ENCODE data around the gene CILP2.

The CILP2 gene

DNA sequence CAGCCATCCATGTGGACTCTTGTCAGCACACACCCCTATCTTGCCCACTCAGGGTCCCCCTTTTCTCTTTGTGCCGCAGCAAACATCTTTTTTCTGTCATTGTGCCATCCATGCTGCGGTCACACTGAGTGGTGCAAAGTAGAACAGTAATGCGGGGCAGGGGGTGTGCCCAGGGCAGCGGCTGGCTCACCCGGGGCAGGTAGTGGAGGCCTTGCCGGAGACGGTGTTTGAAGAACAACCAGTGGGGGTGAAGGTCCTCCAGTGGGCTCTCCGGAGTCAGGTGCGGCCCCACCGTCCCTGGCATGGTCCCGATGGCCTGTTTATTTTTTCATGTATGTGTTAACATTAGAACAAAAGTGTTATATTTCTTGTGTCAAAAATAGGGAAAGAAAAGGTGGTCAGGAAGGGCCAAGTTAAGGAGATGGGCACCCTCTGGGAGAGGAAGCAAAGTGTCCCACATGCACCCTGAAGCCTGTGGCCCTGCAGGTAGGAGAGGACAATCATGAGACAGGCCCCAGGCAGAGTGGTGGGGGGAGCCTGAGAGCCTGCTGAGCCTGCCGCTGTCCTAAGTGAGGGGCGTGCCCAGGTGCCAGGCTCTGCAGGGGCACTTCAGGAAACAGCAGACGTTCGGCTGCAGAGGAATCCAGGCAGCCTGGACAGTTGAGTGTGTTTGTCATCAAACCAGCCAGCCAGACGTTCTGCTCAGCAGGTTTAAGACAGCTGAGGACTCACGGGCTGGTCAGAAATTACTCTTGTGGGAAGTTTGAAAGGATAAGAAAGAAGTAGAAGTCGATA, 35.1 kb upstream of the CILP2 start:
- no peak overlapping the region for H3K4me3 ChIP-seq (ENCODE audit: low read depth, low read length)
- DNase-seq (ENCODE audit: low read depth): no peak

DNA sequence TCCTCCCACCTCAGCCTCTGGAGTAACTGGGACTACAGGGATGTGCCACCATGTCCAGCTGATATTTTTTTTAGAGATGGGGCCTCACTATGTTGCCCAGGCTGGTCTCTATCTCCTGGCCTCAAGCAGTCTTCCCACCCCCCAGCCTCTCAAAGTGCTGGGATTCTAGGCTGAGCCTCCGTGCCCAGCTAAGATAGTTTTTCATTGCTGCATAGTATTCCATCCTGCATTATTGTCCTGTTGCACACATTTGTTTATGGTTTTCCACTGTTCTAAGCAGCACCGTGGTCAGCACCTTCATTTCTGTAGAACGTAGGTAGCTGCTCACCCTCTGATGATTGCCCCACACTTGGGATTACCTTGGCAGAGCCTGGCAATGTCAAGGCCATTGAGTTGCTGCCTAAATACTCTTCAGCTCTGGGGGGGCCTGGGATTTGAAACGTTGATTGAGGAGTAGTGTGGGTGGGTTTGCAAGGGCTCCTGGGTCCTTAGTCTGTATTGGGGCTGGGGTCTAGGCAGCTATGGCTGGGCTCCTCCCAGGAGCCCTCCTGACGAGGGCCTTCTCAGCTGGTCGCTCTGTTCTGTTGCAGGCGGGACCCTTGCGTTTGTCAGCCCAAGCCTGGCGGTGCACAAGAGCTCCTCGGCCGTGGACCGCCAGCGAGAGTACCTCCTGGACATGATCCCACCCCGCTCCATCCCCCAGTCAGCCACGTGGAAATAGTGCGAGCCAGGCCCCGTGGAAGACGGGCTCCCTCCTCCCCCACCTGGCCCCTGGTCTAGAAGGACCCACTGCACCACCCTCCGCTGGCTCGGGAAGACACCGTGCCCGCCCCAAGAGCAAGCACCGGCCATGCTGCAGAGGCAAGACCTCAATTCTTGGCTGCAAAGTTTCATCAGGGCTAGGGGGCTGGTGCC, 33.1 kb upstream of the CILP2 start:
- DNase-seq (ENCODE audit: low read depth): no peak
- no peak overlapping the region for H3K4me3 ChIP-seq (ENCODE audit: low read depth, low read length)

DNA sequence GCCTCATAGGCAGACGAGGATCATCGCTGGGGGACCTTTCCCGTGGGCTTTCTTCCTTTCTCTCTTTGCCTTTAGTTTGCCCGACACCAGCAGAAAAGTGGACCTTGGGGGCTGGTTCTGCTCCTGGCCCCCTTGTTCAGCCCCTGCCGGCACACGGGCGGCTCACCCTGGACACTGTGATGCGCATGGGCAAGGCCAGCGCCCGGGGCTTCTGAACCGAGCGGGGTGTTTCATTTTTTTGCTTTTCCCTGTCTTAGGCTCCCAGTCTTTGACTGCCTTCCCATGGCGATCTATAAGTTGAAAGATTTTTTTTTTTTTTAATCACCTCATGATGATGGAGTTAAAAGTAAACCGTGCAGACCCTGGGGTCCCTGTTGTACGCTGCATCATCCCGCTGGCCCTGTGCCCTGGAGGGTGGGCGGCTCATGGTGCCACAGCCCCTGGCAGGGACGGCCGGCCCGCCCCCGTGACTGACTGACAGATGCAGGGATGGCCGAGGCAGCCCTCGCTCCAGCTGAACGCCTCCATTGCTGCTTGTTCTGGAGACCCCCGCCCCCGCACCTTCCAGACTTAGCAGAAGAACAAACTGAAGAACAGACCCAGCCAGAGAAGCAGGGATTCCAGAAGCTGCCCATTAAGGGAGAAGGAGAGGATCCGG, 32.3 kb upstream of the CILP2 start:
- no peak overlapping the region for H3K4me3 ChIP-seq (ENCODE audit: low read depth, low read length)
- DNase-seq (ENCODE audit: low read depth): no peak

DNA sequence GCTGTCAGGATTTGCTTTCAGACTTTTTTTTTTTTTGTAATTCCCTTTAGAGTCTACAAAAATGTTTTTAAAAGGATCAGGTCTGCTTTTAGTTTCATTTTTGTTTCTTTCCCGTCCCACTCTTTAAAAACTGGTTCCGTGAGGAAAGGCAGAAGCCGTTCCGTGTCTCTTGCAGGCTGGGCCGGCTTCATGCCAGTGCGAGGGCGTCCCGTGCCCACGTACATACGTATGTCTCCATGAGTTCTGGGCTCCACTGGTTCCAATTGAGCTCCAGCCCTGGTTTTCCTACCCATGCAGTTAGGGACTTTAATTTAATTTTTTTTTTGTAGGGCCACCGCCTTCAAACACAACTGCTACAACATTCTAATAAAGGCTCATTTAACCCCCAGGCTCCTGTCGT, 31.5 kb upstream of the CILP2 start:
- DNase-seq (ENCODE audit: low read depth): no peak
- no peak overlapping the region for H3K4me3 ChIP-seq (ENCODE audit: low read depth, low read length)

DNA sequence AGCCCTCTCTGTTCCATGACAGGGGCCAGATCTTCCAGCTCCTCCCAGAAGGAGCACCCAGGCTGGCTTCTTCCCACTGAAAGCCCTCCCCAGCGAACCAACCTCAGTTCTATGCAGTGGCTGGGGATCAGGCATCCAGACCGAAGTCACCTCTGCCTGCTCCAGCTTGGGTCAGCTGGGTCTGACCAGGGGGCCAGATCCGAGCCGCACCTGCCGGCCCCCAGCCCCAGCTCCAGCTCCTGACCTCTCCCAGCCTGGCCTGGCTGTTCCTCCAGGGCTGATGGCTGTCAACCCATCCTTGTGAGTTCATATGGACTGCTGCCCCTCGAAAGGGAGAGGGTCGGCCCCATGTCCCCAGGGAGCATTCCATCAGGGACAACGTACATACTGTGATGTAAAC, 30.7 kb upstream of the CILP2 start:
- H3K4me3 ChIP-seq (ENCODE audit: low read depth, low read length): no peak overlapping the region
- DNase-seq (ENCODE audit: low read depth): no peak

DNA sequence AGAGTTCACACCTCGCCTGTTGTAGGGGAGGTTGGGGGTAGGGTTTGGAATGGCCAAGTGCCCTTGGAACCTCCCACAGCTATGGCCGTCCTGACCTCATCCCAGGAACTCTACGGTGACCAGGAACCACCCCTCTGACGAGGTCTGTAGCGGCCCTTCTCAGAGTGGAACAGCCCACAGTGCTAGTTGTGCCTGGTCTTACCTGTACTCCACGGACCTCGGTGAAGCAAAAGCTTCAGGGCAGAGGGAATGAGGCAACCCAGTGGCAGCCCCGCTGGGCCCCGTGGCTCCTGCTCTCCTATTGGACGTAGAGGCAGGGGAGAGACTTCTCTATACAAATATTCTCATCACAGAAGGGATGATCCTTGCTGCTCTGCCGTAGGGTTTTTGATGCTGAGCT, 29.8 kb upstream of the CILP2 start:
- H3K4me3 ChIP-seq (ENCODE audit: low read depth, low read length): no peak overlapping the region
- no peak for DNase-seq (ENCODE audit: low read depth)

DNA sequence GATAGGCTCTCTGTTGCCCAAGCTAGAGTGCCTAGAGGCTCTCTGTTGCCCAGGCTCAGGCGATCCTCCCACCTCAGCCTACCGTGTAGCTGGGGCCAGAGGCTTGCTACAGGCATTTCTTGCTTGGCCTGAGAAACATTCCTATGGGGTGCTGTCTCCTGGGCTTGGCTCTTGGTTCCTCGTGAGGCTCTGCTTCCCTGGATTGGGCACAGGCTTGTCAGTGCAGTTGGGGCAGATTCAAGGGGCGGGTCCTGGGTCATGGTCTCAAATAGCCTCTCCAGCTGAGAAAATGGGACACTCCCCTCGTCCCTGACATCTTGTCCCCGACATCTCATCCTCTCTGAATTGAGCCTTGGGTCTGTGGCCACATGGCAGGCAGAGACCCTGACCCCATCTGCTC, 27.6 kb upstream of the CILP2 start:
- no peak overlapping the region for H3K4me3 ChIP-seq (ENCODE audit: low read depth, low read length)

DNA sequence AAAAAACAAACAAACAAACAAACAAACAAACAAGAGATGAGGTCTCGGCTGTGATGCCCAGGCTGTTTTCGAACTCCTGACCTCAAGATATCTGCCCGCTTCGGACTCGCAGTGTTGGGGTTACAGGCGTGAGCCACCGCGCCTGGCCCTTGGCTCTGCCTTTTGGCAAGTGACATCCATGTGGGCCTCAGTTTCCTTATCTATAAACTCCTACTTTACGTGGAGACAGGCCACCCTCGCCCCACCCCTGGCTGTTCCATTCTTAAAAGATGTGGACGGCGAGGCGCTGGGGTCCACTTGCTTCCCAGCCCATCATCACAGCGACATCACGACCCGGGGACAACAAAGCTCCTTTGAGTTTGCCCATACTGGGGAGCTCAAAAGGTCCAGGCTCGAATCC, 24.4 kb upstream of the CILP2 start:
- no peak overlapping the region for H3K4me3 ChIP-seq (ENCODE audit: low read depth, low read length)
- DNase-seq (ENCODE audit: low read depth): no peak

More for the DNA sequence above, 27.6 kb upstream of the CILP2 start:
- no peak for DNase-seq (ENCODE audit: low read depth)

DNA sequence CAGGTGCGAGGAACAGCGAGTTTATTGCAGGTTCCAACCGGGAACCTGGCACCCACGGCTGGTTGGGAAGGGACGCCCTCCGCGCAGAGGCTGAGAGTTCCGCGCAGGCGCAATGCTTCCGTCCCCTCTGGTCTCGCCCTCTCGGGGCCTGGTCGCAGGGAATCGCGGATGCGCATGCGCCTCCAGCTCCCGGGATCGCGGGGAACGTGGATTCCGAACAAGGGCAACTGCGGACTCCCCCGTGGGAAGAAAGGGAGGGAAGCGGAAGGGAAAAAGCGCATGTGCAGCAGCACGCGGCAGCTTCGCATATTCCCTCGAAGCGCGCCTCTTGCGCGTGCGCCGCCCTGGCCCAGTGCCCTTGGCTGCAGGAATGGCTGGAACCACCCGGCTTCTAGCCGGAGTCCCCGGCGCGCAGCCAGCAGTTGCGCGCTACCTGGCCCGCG, 23.8 kb upstream of the CILP2 start:
- no peak for DNase-seq (ENCODE audit: low read depth)

DNA sequence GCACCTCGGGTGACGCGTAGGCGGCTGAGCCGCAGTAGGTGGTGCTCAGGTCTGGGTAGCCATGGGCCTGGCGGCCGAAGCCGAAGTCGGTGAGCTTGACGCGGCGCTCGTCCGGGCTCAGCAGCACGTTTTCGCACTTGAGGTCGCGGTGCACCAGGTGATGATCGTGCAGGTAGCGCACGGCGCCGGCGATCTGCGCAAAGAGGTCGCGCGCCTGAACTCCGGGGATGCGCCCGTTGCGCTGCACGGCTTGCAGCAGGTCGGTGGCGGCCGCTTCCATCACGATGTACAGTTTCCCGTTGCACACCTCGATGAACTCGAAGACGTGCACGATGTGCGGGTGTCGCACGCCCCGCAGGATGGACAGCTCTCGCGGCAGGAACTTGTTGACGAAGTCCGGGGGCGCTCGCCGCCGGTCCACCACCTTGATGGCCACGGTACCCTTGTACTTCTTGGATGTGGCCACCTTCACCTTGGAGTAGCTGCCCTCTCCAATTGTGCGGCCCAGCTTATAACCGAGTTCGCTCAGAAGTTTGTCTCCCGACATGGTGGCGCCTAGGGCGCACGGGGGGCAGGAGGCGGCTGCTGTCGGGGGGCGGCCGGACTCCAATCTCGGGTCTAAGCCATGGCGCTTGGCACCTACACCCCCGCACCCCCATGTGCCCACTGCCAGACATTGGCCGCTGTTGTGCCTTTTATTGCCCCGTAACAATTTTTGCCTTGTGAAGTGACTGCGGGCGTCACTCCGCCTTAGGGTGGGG, 23.0 kb upstream of the CILP2 start, which contains the start of gene TSSK6:
Gene TSSK6 (minus strand): TSS at position 668 of the 761 bp plus-strand sequence. CDS start 121 bp downstream, at position 547.
- H3K4me3 ChIP-seq (ENCODE audit: low read depth, low read length): peak within 1 kb of the TSS; percentile 94
- DNase-seq (ENCODE audit: low read depth): no peak

More for the DNA sequence above, 23.8 kb upstream of the CILP2 start:
- H3K4me3 ChIP-seq (ENCODE audit: low read depth, low read length): no peak overlapping the region

DNA sequence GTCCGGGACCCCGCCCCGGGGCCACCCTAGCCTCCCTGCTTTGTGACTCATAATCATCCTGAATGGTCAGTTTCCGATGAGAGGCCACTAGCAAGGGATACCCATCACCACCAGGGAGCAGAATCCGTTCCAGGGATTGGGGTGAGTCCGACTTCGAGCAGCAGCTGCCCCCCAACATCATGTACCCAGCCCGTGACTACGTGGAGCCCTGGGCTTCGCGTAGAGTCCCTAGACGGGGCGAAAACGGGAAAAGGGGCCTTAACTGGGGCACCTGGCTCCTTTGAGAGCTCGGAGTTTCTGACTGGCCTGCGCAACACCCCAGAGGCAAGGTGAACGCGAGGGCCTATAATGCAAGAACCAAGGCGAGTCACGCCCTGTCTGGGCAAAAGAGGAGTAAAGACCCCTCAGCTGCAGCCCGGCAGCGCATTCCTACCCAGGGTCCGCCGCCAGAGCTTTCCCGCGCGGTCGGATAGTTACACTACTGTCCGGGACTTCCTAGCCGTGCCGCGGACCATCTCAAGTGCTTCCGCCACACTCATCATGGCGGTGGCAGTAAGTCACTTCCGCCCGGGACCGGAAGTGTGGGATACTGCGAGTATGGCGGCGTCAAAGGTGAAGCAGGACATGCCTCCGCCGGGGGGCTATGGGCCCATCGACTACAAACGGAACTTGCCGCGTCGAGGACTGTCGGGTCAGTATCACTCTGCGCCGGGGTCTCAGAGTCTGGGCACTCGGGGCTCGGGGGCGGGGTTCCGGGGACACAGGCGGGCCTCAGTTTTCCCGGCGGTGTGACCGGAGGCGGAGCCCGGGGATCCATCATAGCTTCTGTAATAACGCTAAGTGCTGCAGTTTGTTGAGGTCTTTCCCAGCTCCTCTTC, 22.2 kb upstream of the CILP2 start, which contains the start of gene NDUFA13:
Gene NDUFA13 (plus strand): TSS at position 584 of the 878 bp plus-strand sequence. CDS start 14 bp downstream, at position 598.
- DNase-seq (ENCODE audit: low read depth): peak; percentile 65
- H3K4me3 ChIP-seq (ENCODE audit: low read depth, low read length): peak within 1 kb of the TSS; percentile 94

DNA sequence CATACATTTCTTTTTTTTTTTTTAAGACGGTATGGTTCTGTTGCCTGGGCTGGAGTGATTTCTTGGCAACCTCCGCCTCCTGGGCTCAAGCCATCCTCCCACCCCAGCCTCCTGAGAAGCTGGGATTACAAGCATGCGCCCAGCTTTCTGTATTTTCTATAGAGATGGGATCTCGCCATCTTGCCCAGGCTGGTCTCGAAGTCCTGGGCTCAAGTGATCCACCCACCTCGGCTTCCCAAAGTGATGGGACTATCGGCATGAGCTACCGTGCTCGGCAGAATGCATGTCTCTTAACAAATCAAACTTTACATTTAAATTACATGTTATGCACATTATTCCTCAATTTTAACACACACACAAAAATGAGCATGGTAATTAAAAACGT, 20.8 kb upstream of the CILP2 start:
- H3K4me3 ChIP-seq (ENCODE audit: low read depth, low read length): no peak overlapping the region
- no peak for DNase-seq (ENCODE audit: low read depth)

DNA sequence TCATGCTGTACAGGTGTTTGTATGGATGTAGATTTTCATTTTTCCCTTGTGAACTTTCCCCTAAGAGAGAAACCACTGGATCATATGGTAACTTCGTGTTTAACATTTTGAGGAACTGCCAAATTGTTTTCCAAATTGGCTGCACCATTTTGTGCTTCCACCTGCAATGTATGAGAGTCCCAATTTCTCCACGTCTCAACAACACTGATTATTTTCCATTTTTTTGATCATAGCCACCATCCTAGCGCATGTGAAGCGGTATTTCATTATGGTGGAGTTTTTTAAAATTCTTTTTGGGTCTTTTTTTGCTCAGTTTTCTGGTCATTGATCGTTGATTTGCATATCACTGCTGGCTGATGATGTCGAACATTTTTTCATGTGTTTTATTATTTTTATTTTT, 17.1 kb upstream of the CILP2 start:
- H3K4me3 ChIP-seq (ENCODE audit: low read depth, low read length): no peak overlapping the region
- DNase-seq (ENCODE audit: low read depth): no peak

DNA sequence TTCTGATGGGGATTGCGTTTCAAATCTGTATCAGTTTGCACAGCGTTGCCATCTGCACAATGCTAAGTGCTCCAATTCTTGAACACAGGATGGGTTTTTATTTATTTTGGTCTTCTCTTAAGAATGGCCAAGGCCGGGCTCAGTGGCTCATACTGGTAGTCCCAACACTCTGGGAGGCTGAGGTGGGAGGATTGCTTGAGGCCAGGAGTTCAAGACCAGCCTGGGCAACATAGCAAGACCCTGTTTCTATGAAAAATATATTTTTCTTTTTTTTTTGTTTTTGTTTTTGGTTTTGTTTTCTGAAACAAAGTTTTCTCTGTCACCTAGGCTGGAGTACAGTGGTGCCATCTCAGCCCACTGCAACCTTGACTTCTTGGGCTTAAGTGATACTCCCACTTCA, 14.9 kb upstream of the CILP2 start:
- DNase-seq (ENCODE audit: low read depth): no peak
- no peak overlapping the region for H3K4me3 ChIP-seq (ENCODE audit: low read depth, low read length)

DNA sequence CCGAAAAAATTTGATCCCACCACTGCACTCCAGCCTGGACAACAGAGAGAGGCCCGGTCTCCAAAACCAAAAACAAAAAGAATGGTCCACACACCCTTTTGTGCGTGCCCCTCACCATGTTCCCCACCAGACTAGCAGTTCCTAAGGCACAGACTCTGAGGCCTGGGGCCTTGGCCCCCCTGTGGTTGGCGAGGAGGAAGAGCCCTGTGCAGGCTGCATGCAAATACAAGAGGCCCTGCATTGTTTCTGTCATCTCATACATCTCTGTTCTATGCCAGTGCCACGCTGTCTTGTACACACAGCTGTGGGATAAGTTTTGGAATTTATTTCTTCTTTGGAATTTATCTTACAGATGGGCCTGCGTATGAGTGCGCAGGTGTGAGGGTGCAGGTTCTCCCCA, 14.0 kb upstream of the CILP2 start:
- no peak for DNase-seq (ENCODE audit: low read depth)
- H3K4me3 ChIP-seq (ENCODE audit: low read depth, low read length): no peak overlapping the region

DNA sequence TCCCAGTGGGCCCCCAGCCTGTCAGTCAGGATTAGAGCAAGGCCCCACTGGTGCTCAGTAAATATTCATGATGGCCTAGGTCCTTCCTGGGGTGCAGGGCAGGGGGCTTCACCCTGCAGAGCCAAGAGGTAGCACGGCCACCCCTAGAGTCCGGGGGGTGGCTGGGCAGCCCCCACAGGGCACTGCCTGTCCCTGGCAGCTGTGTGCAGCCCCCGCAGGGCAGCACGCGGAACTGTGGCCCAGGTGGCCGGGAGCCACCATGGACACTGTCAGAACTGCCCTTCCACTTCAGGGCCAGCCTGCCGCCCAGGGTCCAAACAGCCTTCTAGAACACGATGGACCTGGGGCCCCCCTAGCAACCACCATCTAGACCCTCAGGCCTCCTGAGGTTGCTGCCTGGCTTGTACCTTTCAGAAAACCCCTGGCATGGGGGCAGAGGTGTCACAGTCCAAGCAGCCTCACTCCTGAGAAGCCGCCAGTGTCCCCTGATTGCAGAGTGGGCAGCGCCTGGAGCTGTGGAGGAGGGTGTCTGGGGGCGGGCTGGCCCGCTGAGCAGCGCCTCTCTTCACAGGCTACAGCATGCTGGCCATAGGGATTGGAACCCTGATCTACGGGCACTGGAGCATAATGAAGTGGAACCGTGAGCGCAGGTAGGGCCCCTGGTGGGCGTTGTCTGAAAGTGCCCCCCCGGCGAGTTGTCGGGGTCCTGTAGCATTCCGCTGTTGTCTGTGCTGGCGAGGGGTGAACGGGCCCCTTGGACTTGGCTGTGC, 12.3 kb upstream of the CILP2 start:
- DNase-seq (ENCODE audit: low read depth): no peak
- H3K4me3 ChIP-seq (ENCODE audit: low read depth, low read length): no peak overlapping the region

DNA sequence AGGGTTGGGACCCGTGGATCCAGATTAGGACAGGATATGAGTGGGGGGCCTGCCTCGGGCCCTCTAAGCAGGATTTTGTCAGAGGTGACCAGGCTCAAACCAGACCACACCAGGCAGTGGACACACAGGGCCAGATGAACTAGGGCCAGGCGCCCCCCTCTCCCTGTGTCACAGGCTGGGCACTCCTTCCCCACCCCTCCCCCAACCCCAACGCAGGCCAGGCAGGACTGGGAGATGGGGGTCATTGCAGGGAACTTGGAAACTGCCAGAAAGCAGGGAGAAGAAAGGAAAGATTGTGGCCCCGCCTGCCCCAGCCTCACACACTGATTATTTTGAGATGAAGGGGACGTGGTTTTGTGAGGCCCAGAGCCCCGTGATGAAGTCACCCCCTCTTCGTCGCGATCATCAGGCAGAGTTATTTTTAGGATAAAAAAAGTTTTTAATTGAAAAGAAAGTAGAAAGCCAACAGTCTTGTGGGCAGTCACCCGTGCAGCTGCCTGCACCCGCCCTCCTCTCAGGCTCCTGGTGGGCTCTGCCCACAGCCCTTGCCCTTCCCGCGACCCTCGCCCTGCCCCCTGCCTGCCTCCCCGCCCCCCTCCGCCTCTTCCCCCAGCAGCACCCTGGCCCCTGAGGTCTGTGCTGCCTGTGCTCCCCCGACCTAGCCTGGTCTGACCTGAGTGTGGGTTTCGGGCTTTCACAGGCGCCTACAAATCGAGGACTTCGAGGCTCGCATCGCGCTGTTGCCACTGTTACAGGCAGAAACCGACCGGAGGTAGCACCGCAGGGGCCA, 11.3 kb upstream of the CILP2 start:
- no peak for DNase-seq (ENCODE audit: low read depth)
- H3K4me3 ChIP-seq (ENCODE audit: low read depth, low read length): no peak overlapping the region

Data from skeletal muscle cell (primary cell).